Measurements from ENCODE around the gene SEMA3F. TPM values are rescaled to one million over a fixed set of nuclear protein-coding genes. Genes with fewer than 3 reads are reported as not detected.

SEMA3F gene
- total RNA-seq, result 5.2 and 7.8 TPM in 2 replicates

DNA sequence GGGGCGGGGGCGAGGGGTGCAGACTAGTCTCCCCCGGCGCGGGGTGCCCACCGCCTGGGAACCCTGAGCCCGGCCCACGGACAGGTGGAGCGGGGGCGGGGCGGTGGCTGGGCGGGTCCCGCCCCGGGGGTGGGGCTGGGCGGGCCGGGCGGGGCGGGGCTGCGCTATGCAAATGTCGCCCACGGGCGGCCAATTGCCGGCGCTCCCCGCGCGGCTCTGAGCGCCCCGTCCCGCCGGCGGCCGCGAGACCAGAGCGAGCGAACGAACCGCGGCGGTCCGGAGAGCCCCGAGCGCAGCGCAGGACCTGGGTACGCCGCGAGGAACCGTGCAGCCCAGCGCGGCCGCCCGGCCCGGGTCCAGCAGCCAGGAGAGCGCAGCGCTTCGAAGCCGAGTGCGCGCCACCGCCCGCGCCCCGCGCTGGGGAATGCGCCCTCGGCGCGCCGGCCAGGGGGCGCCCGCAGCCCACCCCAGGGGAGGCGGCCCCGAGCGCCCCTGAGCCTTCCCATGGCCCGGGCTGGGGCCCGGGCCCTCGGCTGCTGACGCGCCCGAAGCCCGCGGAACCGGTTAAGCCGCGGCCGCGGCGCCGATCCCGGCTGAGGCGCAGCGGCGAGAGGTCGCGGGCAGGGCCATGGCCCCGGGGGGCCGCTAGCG is at the start of gene SEMA3F:
Gene SEMA3F (plus strand): TSS at position 485 of the 651 bp plus-strand sequence. CDS start 4,299 bp downstream, outside the sequence.

DNA sequence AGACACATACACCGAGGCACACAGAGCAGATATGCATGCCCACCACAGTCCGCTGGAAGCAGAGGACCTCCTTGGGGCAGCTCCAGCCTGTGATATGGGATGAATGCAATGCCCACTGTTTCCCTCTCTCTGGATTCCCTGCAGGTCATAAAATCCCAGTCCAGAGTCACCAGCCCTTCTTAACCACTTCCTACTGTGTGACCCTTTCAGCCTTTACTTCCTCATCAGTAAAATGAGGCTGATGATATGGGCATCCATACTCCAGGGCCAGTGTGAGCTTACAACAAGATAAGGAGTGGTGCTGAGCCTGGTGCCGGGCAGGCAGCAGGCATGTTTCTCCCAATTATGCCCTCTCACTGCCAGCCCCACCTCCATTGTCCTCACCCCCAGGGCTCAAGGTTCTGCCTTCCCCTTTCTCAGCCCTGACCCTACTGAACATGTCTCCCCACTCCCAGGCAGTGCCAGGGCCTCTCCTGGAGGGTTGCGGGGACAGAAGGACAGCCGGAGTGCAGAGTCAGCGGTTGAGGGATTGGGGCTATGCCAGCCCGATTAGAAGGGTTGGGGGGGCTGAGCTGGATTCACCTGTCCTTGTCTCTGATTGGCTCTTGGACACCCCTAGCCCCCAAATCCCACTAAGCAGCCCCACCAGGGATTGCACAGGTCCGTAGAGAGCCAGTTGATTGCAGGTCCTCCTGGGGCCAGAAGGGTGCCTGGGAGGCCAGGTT is 36.0 kb downstream of the SEMA3F start, which contains the start of gene GNAT1:
Gene GNAT1 (plus strand): TSS at position 675 of the 725 bp plus-strand sequence. CDS start 116 bp downstream, outside the sequence.

DNA sequence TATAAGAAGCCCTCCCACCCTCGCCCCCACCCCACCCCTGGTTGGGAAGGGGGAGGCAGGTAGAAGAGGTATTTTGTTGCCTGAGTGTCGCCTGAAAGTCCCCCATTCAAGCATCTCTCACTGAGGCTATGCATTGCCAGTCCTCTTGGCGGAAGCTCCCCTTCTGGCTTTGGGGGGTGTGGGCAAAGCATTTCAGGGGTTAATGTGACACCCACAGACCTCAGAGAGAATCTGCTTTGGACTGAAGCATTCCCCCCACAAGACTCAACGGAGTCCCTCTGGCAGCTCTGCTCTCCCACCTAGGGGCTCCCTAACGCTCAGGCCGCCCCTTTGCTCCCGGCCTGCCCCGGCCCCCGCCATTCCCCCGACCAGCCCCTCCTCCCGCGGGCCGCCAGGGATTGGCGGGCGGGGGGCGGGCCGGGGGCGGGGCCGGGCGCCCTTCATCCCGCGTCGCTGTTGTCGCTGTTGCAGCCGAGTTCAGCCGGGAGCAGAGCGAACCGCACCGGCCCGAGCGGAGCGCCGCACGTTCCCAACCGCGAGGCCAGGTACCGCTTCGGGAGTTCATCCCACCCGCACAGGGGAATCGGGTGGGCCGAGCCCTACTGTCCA is 49.8 kb downstream of the SEMA3F start, which contains the start of gene SLC38A3:
Gene SLC38A3 (plus strand): TSS at position 468 of the 609 bp plus-strand sequence. CDS start 8,929 bp downstream, outside the sequence.

DNA sequence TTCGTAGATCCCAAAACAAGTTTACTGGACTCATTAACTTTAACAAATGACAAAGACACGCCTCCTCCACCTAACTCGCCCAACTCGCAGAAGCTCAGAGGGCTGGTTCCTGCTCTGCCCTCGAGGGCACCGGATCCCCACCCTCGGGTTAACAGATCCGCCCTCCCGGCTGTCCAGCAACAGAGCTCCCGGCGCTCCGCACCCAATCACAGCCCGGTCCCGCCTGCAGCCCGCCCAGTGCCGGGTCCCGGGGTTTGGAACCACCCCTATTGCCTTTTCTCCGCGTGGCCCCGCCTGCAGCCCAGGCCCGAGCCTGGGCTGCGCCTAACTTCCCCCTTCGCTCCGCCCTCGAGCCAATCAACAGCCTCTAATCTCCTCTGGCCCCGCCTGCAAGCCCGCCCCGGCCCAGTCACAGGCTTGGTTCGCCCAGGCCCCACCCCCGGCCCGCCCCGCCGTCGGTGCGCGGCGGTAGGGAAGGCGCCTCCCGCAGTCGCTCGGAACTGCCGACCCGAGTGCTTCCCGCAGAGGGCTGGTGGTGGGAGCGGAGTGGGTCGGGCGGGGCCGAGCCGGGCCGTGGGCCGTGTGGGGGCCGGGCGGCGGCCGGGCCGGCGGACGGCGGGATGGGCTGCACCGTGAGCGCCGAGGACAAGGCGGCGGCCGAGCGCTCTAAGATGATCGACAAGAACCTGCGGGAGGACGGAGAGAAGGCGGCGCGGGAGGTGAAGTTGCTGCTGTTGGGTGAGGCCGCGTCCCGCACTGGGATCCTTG is 80.8 kb downstream of the SEMA3F start, which contains the start of gene GNAI2:
Gene GNAI2 (plus strand): TSS at position 489 of the 768 bp plus-strand sequence. CDS start 132 bp downstream, at position 621.

Other genes starting within 250 kb of the SEMA3F start
- gene MON1A, start 225.5 kb upstream of the SEMA3F start, total RNA-seq, result 22.0 and 26.5 TPM in 2 replicates
- gene RBM6, start 215.2 kb upstream of the SEMA3F start, total RNA-seq, result 28.0 and 28.9 TPM in 2 replicates
- 61.3 and 61.4 TPM in 2 replicates for gene RBM5, start 66.4 kb upstream of the SEMA3F start, total RNA-seq
- gene GNAT1, start 36.3 kb downstream of the SEMA3F start, total RNA-seq, result not detected in 2 replicates
- gene SLC38A3, start 49.9 kb downstream of the SEMA3F start, total RNA-seq, result not detected in 2 replicates
- 356 and 418 TPM in 2 replicates for gene GNAI2, start 80.9 kb downstream of the SEMA3F start, total RNA-seq
- gene SEMA3B, start 113.8 kb downstream of the SEMA3F start, total RNA-seq, result 19.0 and 23.0 TPM in 2 replicates
- gene LSMEM2, start 123.8 kb downstream of the SEMA3F start, total RNA-seq, result not detected in 2 replicates
- 80.1 and 95.3 TPM in 2 replicates for gene IFRD2, start 137.1 kb downstream of the SEMA3F start, total RNA-seq
- 3.7 and 10.7 TPM in 2 replicates for gene HYAL3, start 144.1 kb downstream of the SEMA3F start, total RNA-seq
- gene NAA80, start 144.1 kb downstream of the SEMA3F start, total RNA-seq, result 16.8 and 18.2 TPM in 2 replicates
- 1.7 and 2.8 TPM in 2 replicates for gene HYAL1, start 148.2 kb downstream of the SEMA3F start, total RNA-seq
- gene HYAL2, start 167.4 kb downstream of the SEMA3F start, total RNA-seq, result 74.7 and 83.3 TPM in 2 replicates
- 15.0 and 29.4 TPM in 2 replicates for gene TUSC2, start 172.9 kb downstream of the SEMA3F start, total RNA-seq
- 37.2 and 39.0 TPM in 2 replicates for gene RASSF1, start 185.5 kb downstream of the SEMA3F start, total RNA-seq
- gene ZMYND10, start 190.4 kb downstream of the SEMA3F start, total RNA-seq, result 1.7 and 3.0 TPM in 2 replicates
- gene NPRL2, start 195.5 kb downstream of the SEMA3F start, total RNA-seq, result 23.2 and 31.7 TPM in 2 replicates
- gene CYB561D2, start 195.5 kb downstream of the SEMA3F start, total RNA-seq, result 29.6 and 41.5 TPM in 2 replicates
- 61.1 and 71.2 TPM in 2 replicates for gene TMEM115, start 204.2 kb downstream of the SEMA3F start, total RNA-seq